IPS-15b (cell line): ENCODE data around the gene TTLL11.

Source experiments
- H3K27me3 ChIP-seq: one replicate; pipeline ENCODE4 v1.6.1; 2013; ENCODE audit warnings: low read length; ENCODE audit not compliant: control insufficient read depth, insufficient read depth
- H3K36me3 ChIP-seq: one replicate; pipeline ENCODE4 v1.6.1; 2013; ENCODE audit warnings: low read length; ENCODE audit not compliant: control insufficient read depth, insufficient read depth
- H3K4me1 ChIP-seq: one replicate; pipeline ENCODE4 v1.6.1; 2013; ENCODE audit warnings: mild to moderate bottlenecking, low read length; ENCODE audit not compliant: control insufficient read depth, insufficient read depth
- H3K4me3 ChIP-seq: one replicate; pipeline ENCODE4 v1.5.1; 2013; ENCODE audit warnings: low read depth, low read length
- H3K9ac ChIP-seq: one replicate; pipeline ENCODE4 v1.6.1; 2013; ENCODE audit warnings: low read depth, mild to moderate bottlenecking, low read length
- H3K9me3 ChIP-seq: one replicate; pipeline ENCODE4 v1.6.1; 2013; ENCODE audit warnings: mild to moderate bottlenecking, low read length; ENCODE audit not compliant: control insufficient read depth, insufficient read depth

TTLL11 gene

GRCh38 chr9:121781145-121781548 is 312.0 kb downstream of the TTLL11 start:
- no peaks in the 10 kb centered on the region for H3K27me3 ChIP-seq
- H3K9me3 ChIP-seq = no peaks in the 10 kb centered on the region
- H3K9ac ChIP-seq = no peak overlapping the region
- H3K4me3 ChIP-seq = no peak overlapping the region
- H3K36me3 ChIP-seq = peaks cover 15% of the 10 kb centered on the region
- peaks cover 10% of the 10 kb centered on the region for H3K4me1 ChIP-seq

DNA sequence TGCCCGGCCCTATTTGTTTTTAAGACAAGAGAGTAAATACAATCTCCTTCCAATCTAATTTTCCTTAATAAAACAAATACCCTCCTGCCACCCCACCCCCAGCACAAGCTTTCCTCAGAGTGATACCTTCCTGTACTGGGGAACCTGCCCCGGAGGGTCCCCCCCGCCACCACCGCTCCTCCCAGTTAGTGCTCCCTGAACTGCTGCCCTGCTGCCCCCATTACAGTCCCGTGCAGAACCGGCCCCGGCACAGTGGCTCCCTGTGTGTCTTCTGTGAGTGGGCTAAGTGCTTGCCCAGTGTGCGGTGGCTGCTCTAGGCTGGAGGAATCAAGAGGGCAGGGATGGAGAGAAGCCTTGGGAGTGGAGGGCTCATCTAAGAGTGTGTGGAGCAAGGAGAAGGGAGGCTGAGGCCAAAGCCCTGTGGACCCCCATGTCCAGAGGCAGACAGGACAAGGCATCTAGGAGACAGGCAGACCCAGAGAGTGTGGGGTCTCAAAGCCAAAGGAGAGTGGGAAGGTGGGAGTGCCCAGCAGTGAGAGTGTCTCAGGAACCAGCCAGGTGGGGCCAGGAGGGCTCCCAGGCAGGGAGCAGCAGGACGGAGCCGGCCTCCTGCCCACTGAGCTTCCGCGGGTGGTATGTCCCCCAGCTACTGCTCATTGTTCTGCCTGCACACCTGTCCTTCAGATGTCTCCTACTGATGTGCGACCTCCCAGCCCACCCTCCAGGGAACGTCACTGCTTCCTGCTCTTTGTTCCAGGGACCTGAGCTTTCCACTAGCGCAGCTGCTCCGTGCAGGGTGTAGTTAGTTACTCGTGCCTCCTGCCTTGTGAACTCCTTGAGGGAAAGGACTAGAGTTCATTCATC is 312.7 kb downstream of the TTLL11 start:
- Histone ChIP-seq H3K9me3 (no peaks in the 10 kb centered on the region), H3K27me3 (no peaks in the 10 kb centered on the region), H3K36me3 (peaks cover 15% of the 10 kb centered on the region), H3K4me1 (peaks cover 10% of the 10 kb centered on the region), H3K4me3 (no peak overlapping the region), H3K9ac (no peak overlapping the region)

- Histone ChIP-seq H3K36me3 (peaks cover 15% of the 10 kb centered on the region), H3K9me3 (no peaks in the 10 kb centered on the region)
These were observed 313.6 kb downstream of the TTLL11 start for GRCh38 chr9:121779381-121780117.

DNA sequence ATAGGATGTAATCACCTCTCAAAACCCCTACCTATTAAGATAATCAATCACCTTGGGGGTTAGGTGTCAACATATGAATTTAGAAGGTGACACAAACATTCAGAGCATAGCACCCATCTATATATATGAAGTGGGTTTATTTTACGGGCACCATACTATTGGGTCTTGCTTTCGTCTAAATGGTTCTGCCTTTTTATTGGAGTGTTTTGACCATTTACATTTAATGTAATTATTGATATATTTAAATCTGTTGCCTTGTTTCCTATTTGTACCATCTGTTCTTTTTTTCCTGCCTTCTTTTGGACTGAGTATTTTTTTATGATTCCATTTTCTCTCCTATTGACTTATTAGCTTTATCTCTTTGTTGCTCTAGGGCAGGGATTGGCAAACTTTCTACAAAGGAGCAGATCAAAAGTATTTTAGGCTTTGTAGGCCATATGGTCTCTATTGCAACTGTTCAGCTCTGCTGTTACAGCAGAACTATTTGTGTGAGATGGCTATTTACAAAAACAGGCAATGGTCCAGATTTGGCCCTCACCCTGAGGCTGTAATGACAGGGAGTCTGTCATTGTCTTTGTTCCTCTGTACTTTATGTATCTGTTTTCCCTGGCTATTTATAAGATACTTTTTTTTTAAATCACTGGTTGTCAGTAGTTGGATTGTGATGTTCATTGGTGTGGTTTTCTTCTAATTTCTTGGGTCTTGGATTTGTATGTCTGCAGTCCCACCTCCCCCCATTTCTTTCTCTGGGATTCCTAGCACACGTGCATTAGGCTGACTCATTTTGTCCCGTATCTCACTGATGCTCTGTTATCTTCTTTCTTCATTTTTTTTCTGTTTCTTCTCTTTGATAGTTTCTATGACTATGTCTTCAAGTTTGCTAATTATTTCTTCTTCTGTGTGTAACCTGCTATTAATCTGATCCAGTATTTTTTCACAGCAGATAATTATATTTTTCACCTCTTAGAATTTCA is 314.6 kb downstream of the TTLL11 start:
- H3K9ac ChIP-seq = no peak overlapping the region
- peaks cover 5% of the 10 kb centered on the region for H3K4me1 ChIP-seq
- H3K4me3 ChIP-seq = no peak overlapping the region
- peaks cover 25% of the 10 kb centered on the region for H3K36me3 ChIP-seq
- H3K27me3 ChIP-seq = no peaks in the 10 kb centered on the region
- no peaks in the 10 kb centered on the region for H3K9me3 ChIP-seq

More at GRCh38 chr9:121779381-121780117, 313.6 kb downstream of the TTLL11 start:
- H3K9ac ChIP-seq = no peak overlapping the region
- no peaks in the 10 kb centered on the region for H3K27me3 ChIP-seq
- no peak overlapping the region for H3K4me3 ChIP-seq
- H3K4me1 ChIP-seq = peaks cover 10% of the 10 kb centered on the region

DNA sequence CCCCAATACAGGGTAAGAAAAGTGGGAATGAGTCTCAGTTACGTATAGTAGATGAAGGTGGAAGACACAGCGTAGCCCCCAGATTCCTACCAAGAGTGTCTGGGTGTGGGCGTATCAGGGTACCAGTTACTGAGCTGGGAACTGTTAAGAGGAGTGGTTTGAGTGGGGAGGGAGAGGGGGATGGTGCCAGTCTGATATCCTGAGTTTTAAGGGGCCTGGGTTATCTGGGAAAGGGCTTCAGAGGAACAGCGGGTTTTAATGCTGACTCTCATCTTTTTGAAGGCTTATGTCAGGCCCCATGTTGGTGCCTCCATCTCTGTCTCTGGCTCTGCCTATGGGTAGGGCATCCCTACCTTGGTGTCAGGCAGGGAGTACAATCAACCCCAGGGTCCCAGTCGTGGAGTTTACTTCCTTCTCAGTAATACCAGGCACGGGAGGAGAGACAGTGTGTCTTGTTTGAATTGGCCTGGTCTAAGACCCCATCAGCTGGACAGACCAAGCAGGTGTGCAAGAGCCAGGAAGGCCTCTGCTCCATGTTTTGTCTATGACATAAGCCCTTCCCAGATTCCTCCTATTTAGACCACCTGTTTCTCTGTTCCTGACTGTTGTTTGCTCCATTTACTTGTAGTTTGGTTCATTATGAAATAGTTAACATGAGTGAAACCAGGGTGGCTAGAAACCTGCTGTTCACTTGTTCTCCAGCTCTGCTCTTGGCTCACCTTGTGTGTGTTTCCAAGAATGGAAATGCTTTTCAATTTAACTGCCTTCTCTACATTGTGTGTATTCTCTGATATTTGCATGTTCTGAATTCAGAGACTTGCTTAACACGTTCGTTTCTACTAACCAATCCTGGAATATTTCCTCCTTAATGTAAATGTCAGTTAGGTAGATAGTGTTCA is 316.1 kb downstream of the TTLL11 start:
- Histone ChIP-seq H3K9me3 (no peaks in the 10 kb centered on the region), H3K9ac (no peak overlapping the region), H3K36me3 (peaks cover 29% of the 10 kb centered on the region), H3K4me3 (no peak overlapping the region), H3K27me3 (no peaks in the 10 kb centered on the region), H3K4me1 (peaks cover 2% of the 10 kb centered on the region)

GRCh38 chr9:121776001-121776738 is 316.9 kb downstream of the TTLL11 start:
- Histone ChIP-seq H3K36me3 (peaks cover 28% of the 10 kb centered on the region), H3K4me1 (peaks cover 2% of the 10 kb centered on the region), H3K27me3 (no peaks in the 10 kb centered on the region), H3K9ac (no peak overlapping the region), H3K4me3 (no peak overlapping the region), H3K9me3 (no peaks in the 10 kb centered on the region)

DNA sequence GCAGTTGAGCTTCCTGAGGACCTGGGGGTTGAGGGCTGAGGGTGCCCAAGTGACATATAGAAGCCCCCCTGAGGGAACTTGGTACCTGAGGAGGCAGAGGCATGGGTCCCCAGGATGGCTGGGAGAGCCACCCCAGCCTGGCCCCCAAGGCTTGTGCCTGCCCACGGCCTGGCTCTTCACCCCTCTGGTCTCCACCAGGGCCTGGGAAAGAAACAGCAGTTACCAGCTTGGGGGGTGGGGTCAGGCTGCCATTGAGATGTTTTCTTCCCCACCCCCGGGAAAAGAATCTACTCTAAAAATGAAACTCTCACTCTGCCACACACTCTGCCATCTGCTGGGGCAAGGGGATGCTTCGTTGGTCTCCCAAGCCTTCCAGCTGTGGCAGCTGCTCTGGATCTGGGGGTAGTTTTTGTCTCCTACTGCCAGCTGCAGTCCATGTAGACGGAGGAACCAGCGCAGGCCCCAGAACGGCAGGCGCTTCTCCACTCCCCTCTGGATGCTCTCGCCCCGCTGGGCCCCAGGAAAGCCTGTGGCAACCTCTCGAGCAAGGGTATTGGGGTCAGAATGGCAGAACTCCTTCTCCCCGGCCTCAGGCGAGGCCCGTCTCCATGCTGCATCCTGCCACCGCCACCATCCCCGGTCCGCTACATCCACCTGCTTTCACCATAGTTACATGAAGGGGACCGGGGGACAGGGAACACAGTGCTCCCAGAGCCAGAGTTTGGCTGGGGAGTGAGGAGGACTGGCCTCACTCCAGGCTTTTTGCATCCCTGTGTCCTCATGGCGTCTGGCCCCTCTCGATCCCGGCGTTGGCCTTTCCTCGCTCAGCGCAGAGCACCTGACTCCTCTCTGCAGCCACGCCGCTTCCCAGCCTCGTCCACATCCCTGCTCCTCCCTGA is 318.1 kb downstream of the TTLL11 start:
- Histone ChIP-seq H3K4me1 (peaks cover 2% of the 10 kb centered on the region), H3K4me3 (no peak overlapping the region), H3K36me3 (peaks cover 30% of the 10 kb centered on the region), H3K27me3 (no peaks in the 10 kb centered on the region), H3K9ac (no peak overlapping the region), H3K9me3 (no peaks in the 10 kb centered on the region)

- Histone ChIP-seq H3K9me3 (no peaks in the 10 kb centered on the region), H3K4me1 (no peaks in the 10 kb centered on the region), H3K27me3 (no peaks in the 10 kb centered on the region), H3K4me3 (no peak overlapping the region), H3K9ac (no peak overlapping the region), H3K36me3 (peaks cover 33% of the 10 kb centered on the region)
These were observed 319.0 kb downstream of the TTLL11 start for GRCh38 chr9:121773954-121774714.

DNA sequence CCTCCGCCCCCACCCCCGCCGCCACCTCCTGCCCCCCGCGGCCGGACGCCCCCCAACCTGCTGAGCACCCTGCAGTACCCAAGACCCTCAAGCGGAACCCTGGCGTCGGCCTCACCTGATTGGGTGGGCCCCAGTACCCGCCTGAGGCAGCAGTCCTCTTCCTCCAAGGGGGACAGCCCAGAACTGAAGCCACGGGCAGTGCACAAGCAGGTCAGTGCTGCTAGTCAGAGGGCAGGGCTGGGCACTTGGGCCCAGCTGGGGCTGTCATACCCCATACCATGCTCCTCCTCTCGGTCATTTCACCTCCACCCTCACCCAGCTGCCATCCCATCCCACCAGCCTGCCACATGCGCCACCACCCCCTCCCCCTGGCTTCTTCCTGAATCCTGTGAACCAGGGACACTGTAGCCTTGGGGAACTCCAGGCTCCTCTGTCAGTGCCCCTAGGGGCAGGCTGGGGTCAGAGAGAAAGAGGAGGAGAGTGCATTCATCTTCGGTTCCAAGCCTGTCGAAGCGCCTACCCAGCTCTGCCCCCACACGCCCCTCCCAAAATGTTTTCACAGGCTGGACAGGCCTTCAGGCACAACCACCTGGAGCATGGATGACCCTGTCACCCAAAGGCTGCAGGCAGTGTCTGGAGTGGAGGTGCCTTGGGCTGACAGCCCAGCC is 319.7 kb downstream of the TTLL11 start:
- H3K27me3 ChIP-seq = no peaks in the 10 kb centered on the region
- no peaks in the 10 kb centered on the region for H3K9me3 ChIP-seq
- H3K9ac ChIP-seq = no peak overlapping the region
- peaks cover 36% of the 10 kb centered on the region for H3K36me3 ChIP-seq
- H3K4me1 ChIP-seq = no peaks in the 10 kb centered on the region
- no peak overlapping the region for H3K4me3 ChIP-seq
